ENCODE measurements around the gene MMP15. TPM values are rescaled to one million over a fixed set of nuclear protein-coding genes. Genes with fewer than 3 reads are reported as not detected.

Gene MMP15
- total RNA-seq, 1 experiment from 2014 or later, result 4.5 TPM

DNA sequence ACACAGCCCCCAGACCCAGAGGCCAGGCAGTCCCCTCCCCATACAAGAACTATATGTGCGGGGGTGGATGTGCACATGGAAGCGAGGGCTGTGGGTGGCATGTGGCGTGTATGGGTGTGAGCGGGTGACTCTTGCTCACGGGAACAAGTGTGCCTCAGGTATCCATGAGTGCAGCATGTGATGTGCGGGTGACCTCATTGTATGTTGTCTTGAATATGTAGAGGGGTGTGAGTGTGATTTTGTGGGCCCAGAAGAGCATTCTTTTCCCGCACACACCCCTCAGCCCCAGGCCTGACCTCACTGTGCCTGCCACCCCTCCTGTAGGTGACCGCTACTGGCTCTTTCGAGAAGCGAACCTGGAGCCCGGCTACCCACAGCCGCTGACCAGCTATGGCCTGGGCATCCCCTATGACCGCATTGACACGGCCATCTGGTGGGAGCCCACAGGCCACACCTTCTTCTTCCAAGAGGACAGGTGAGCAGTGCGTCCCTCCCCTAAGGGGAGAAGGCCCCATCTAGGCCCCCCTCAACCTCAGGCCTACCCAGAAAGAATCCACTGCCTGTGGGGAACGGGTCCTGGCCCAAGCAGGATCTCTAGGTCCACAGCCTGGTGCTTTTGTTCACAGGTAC lies 17.4 kb downstream of the MMP15 start:
- H3K4me3 ChIP-seq (ENCODE audit: low read depth, low read length, poor library complexity, severe bottlenecking), result no peak overlapping the region
- H3K36me3 ChIP-seq (ENCODE audit: insufficient read depth, low read length, poor library complexity, severe bottlenecking), result no peaks in the 10 kb centered on the region
- no peaks in the 10 kb centered on the region for H3K27me3 ChIP-seq (replicated peaks; ENCODE audit: insufficient read depth, low read depth, low read length, poor library complexity)
- CTCF ChIA-PET, result no interaction called here
- H3K4me1 ChIP-seq (ENCODE audit: insufficient read depth, low read length, poor library complexity, severe bottlenecking), result no peaks in the 10 kb centered on the region
- intact Hi-C loops (cut with micrococcal nuclease; ENCODE audit: unreplicated experiment), result no loop called here
- no peaks in the 10 kb centered on the region for H3K9me3 ChIP-seq (ENCODE audit: low read depth, low read length, poor library complexity, severe bottlenecking)
- POLR2A ChIA-PET (ENCODE audit: low non-redundant PET), result no interaction called here
- BruUV-seq (replicated peaks), result no TSS peak
- no peak overlapping the region for H3K27ac ChIP-seq (ENCODE audit: low read depth, low read length, poor library complexity, severe bottlenecking)
- no peak for TF ChIP-seq EZH2 (IDR thresholded peaks at IDR 0.05; ENCODE audit: borderline replicate concordance, low read depth, low read length, poor library complexity, severe bottlenecking)
- TF ChIP-seq, protein P1, sequence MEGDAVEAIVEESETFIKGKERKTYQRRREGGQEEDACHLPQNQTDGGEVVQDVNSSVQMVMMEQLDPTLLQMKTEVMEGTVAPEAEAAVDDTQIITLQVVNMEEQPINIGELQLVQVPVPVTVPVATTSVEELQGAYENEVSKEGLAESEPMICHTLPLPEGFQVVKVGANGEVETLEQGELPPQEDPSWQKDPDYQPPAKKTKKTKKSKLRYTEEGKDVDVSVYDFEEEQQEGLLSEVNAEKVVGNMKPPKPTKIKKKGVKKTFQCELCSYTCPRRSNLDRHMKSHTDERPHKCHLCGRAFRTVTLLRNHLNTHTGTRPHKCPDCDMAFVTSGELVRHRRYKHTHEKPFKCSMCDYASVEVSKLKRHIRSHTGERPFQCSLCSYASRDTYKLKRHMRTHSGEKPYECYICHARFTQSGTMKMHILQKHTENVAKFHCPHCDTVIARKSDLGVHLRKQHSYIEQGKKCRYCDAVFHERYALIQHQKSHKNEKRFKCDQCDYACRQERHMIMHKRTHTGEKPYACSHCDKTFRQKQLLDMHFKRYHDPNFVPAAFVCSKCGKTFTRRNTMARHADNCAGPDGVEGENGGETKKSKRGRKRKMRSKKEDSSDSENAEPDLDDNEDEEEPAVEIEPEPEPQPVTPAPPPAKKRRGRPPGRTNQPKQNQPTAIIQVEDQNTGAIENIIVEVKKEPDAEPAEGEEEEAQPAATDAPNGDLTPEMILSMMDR (conservative IDR thresholded peaks at IDR 0.05; ENCODE audit: low read depth, low read length), result no peak
- DNase-seq (ENCODE audit: low spot score), result no peak

DNA sequence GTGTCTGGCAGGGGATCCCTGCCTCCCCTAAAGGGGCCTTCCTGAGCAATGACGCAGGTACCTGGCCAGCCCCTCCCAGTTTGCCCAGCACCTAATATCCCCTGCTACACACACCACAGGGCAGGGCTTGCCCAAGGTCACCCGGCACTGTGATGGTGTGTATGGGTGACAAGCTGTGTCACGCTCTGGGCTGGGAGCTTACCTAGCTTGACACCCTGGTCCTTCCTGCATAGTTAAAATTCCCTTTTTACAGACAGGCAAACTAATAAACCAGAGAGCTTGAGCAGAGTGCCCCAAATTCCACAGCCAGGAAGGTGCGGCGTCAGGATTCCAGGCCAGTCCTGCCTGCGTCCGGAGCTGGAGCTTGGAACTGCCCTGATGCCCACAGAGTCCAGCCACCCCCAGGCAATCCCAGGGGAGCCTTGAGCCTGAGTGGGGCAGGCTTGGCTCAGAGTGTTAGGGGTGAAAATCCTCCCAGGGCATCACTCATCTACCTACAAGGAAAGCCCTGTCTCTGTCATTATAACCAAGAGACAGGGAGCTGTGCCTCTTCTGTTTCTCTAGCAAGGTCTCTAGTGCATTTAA lies 18.1 kb downstream of the MMP15 start:
- no peaks in the 10 kb centered on the region for H3K27me3 ChIP-seq (replicated peaks; ENCODE audit: insufficient read depth, low read depth, low read length, poor library complexity)
- ChIA-PET POLR2A (ENCODE audit: low non-redundant PET) (no interaction called here), CTCF (no interaction called here)
- TF ChIP-seq, protein P1 (conservative IDR thresholded peaks at IDR 0.05; ENCODE audit: low read depth, low read length), result no peak
- TF ChIP-seq EZH2 (IDR thresholded peaks at IDR 0.05; ENCODE audit: borderline replicate concordance, low read depth, low read length, poor library complexity, severe bottlenecking), result no peak
- no peak overlapping the region for H3K27ac ChIP-seq (ENCODE audit: low read depth, low read length, poor library complexity, severe bottlenecking)
- no peaks in the 10 kb centered on the region for H3K36me3 ChIP-seq (ENCODE audit: insufficient read depth, low read length, poor library complexity, severe bottlenecking)
- no TSS peak for BruUV-seq (replicated peaks)
- no peak for DNase-seq (ENCODE audit: low spot score)
- no peak overlapping the region for H3K4me3 ChIP-seq (ENCODE audit: low read depth, low read length, poor library complexity, severe bottlenecking)
- intact Hi-C loops (cut with micrococcal nuclease; ENCODE audit: unreplicated experiment), result no loop called here
- no peaks in the 10 kb centered on the region for H3K9me3 ChIP-seq (ENCODE audit: low read depth, low read length, poor library complexity, severe bottlenecking)
- H3K4me1 ChIP-seq (ENCODE audit: insufficient read depth, low read length, poor library complexity, severe bottlenecking), result no peaks in the 10 kb centered on the region

DNA sequence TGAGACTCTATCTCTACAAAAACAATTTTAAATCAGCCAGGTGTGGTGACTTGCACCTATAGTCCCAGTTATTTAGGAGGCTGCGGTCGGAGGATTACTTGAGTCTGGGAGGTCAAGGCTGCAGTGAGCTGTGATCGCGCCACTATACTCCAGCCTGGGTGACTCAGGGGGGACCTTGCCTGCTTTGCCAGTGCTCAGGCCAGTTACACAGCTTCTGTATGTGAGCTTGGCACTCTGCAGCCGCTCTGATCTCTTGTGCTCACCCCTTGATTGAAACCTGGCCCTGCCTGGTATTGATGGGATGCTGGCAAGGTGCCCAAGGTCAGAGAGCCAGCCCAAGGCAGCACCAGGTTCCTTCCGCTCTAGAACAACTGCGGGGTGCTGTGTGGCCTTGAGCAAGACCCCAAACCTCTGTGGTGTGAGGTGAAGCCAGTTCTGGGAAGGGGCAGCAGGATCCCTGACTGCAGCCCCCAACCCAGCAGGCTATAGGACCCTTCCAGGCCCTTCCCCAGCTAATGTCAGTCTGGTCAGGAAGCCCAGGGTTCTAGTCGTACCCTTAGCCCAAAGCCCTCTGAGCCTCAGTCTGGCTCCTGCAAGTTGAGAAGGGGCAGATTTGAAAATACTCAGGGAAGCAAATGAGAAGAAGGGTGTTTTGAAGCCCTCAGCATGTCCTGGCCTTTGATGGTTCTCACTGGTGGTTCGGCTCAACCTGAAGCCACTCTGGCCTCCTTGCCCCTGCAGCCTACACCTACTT lies 18.9 kb downstream of the MMP15 start:
- Histone ChIP-seq H3K9me3 (ENCODE audit: low read depth, low read length, poor library complexity, severe bottlenecking) (no peaks in the 10 kb centered on the region), H3K4me3 (ENCODE audit: low read depth, low read length, poor library complexity, severe bottlenecking) (no peak overlapping the region), H3K27ac (ENCODE audit: low read depth, low read length, poor library complexity, severe bottlenecking) (no peak overlapping the region), H3K27me3 (replicated peaks; ENCODE audit: insufficient read depth, low read depth, low read length, poor library complexity) (no peaks in the 10 kb centered on the region), H3K36me3 (ENCODE audit: insufficient read depth, low read length, poor library complexity, severe bottlenecking) (no peaks in the 10 kb centered on the region), H3K4me1 (ENCODE audit: insufficient read depth, low read length, poor library complexity, severe bottlenecking) (no peaks in the 10 kb centered on the region)
- POLR2A ChIA-PET (ENCODE audit: low non-redundant PET), result no interaction called here
- intact Hi-C loops (cut with micrococcal nuclease; ENCODE audit: unreplicated experiment), result no loop called here
- no TSS peak for BruUV-seq (replicated peaks)
- CTCF ChIA-PET, result no interaction called here
- TF ChIP-seq, protein P1 (conservative IDR thresholded peaks at IDR 0.05; ENCODE audit: low read depth, low read length), result no peak
- TF ChIP-seq EZH2 (IDR thresholded peaks at IDR 0.05; ENCODE audit: borderline replicate concordance, low read depth, low read length, poor library complexity, severe bottlenecking), result no peak
- DNase-seq (ENCODE audit: low spot score), result no peak
